OCI-LY1 (cell line): ENCODE data around the gene SEMA5A.

Experiments
- H2AFZ ChIP-seq: fragments of 200-600 bp; sonication (generic), shearing (Covaris generic); 2 replicates; pipeline ENCODE4 v1.6.0; 2014; ENCODE audit warnings: antibody characterized with exemption, mild to moderate bottlenecking, low read length
- H3F3A ChIP-seq: fragments of 200-600 bp; sonication (generic), shearing (Covaris generic); 2 replicates; pipeline ENCODE4 v1.6.0; 2014; ENCODE audit warnings: mild to moderate bottlenecking, antibody characterized with exemption, low read length, moderate library complexity; ENCODE audit not compliant: insufficient read depth
- H3K27ac ChIP-seq: fragments of 200-600 bp; sonication (generic); 2 replicates; pipeline ENCODE4 v1.5.1; 2014; ENCODE audit warnings: low read length, mixed run types, mild to moderate bottlenecking, low read depth; ENCODE audit not compliant: poor library complexity, severe bottlenecking
- H3K27me3 ChIP-seq: fragments of 200-600 bp; sonication (generic); 2 replicates; pipeline ENCODE4 v1.6.0; 2014; ENCODE audit warnings: antibody characterized with exemption, mild to moderate bottlenecking, low read length, moderate library complexity; ENCODE audit not compliant: insufficient read depth
- H3K36me3 ChIP-seq: fragments of 200-600 bp; sonication (generic); 2 replicates; pipeline ENCODE4 v1.6.1; 2014; ENCODE audit warnings: mild to moderate bottlenecking, antibody characterized with exemption, low read length, moderate library complexity, mixed read lengths; ENCODE audit not compliant: insufficient read depth
- H3K4me1 ChIP-seq: fragments of 200-600 bp; sonication (generic); 2 replicates; pipeline ENCODE4 v1.5.1; 2014; ENCODE audit warnings: mild to moderate bottlenecking, low read length, moderate library complexity; ENCODE audit not compliant: insufficient read depth, severe bottlenecking
- H3K4me2 ChIP-seq: fragments of 200-600 bp; sonication (generic), shearing (Covaris generic); 2 replicates; pipeline ENCODE4 v1.6.1; 2014; ENCODE audit warnings: low read length
- H3K4me3 ChIP-seq: fragments of 200-600 bp; sonication (generic); 2 replicates; pipeline ENCODE4 v1.5.1; 2014; ENCODE audit warnings: low read length, low read depth, mild to moderate bottlenecking, mixed read lengths; ENCODE audit not compliant: poor library complexity, severe bottlenecking
- H3K79me2 ChIP-seq: fragments of 200-600 bp; shearing (Covaris generic); 2 replicates; pipeline ENCODE4 v1.6.1; 2016; ENCODE audit warnings: mixed run types, low read length, mixed read lengths; ENCODE audit not compliant: insufficient read depth
- H3K9ac ChIP-seq: fragments of 200-600 bp; sonication (generic), shearing (Covaris generic); 2 replicates; pipeline ENCODE4 v1.6.1; 2014; ENCODE audit warnings: mild to moderate bottlenecking, low read length, mixed read lengths
- H3K9me2 ChIP-seq: fragments of 200-600 bp; sonication (generic), shearing (Covaris generic); 2 replicates; pipeline ENCODE4 v1.6.1; 2014; ENCODE audit warnings: low read depth, mild to moderate bottlenecking, low read length, mixed read lengths
- H3K9me3 ChIP-seq: fragments of 200-600 bp; shearing (Covaris generic); 2 replicates; pipeline ENCODE4 v1.6.1; 2014; ENCODE audit warnings: low read length, mixed read lengths
- H4K20me1 ChIP-seq: fragments of 200-600 bp; sonication (generic), shearing (Covaris generic); 2 replicates; pipeline ENCODE4 v1.6.0; 2016; ENCODE audit warnings: mild to moderate bottlenecking, low read length; ENCODE audit not compliant: insufficient read depth
- CTCF ChIP-seq: fragments of 200-600 bp; sonication (generic), shearing (Covaris generic); IDR thresholded peaks from 2 replicates; pipeline ENCODE4 v1.5.1; 2017; ENCODE audit warnings: mild to moderate bottlenecking, antibody characterized with exemption, low read length, moderate library complexity, mixed read lengths
- EZH2 ChIP-seq: fragments of 200-600 bp; sonication (generic), shearing (Covaris generic); IDR thresholded peaks from 2 replicates; pipeline ENCODE4 v1.8.0; 2017; ENCODE audit warnings: borderline replicate concordance, mixed run types, mild to moderate bottlenecking, antibody characterized with exemption, low read length, moderate library complexity, mixed read lengths

The SEMA5A gene

GRCh38 chr5:9431151-9431495, 114.8 kb downstream of the SEMA5A start:
- H3K4me2 ChIP-seq, result no peak overlapping the region
- H3K27ac ChIP-seq, result no peak overlapping the region

GRCh38 chr5:9430306-9430705, 115.6 kb downstream of the SEMA5A start:
- Histone ChIP-seq H3K79me2 (no peaks in the 10 kb centered on the region), H3F3A (no peaks in the 10 kb centered on the region), H4K20me1 (no peaks in the 10 kb centered on the region), H3K36me3 (no peaks in the 10 kb centered on the region), H3K4me2 (no peak overlapping the region), H3K4me1 (no peaks in the 10 kb centered on the region), H3K4me3 (no peak overlapping the region), H3K27me3 (no peaks in the 10 kb centered on the region), H3K27ac (no peak overlapping the region), H3K9me3 (no peaks in the 10 kb centered on the region), H2AFZ (no peak overlapping the region), H3K9ac (no peak overlapping the region), H3K9me2 (no peaks in the 10 kb centered on the region)
- TF ChIP-seq EZH2 (no peak), CTCF (no peak)

More at GRCh38 chr5:9431151-9431495, 114.8 kb downstream of the SEMA5A start:
- Histone ChIP-seq H3K9ac (no peak overlapping the region), H3K27me3 (no peaks in the 10 kb centered on the region), H2AFZ (no peak overlapping the region), H3K4me1 (no peaks in the 10 kb centered on the region), H3F3A (no peaks in the 10 kb centered on the region), H4K20me1 (no peaks in the 10 kb centered on the region), H3K9me3 (no peaks in the 10 kb centered on the region), H3K9me2 (no peaks in the 10 kb centered on the region), H3K4me3 (no peak overlapping the region), H3K79me2 (no peaks in the 10 kb centered on the region), H3K36me3 (no peaks in the 10 kb centered on the region)
- TF ChIP-seq CTCF (no peak), EZH2 (no peak)

- H3K9me3 ChIP-seq, result no peaks in the 10 kb centered on the region
- no peaks in the 10 kb centered on the region for H4K20me1 ChIP-seq
- no peaks in the 10 kb centered on the region for H3K79me2 ChIP-seq
- no peaks in the 10 kb centered on the region for H3K9me2 ChIP-seq
- H3K27me3 ChIP-seq, result no peaks in the 10 kb centered on the region
- no peak overlapping the region for H2AFZ ChIP-seq
- H3K9ac ChIP-seq, result no peak overlapping the region
- H3K4me1 ChIP-seq, result no peaks in the 10 kb centered on the region
- H3F3A ChIP-seq, result no peaks in the 10 kb centered on the region
- H3K4me2 ChIP-seq, result no peak overlapping the region
- no peak for TF ChIP-seq CTCF
- TF ChIP-seq EZH2, result no peak
- no peak overlapping the region for H3K27ac ChIP-seq
- no peaks in the 10 kb centered on the region for H3K36me3 ChIP-seq
- H3K4me3 ChIP-seq, result no peak overlapping the region
These were observed 116.1 kb downstream of the SEMA5A start for GRCh38 chr5:9429691-9430215.
